Measurements from ENCODE around the gene GINS3. TPM values are rescaled to one million over a fixed set of nuclear protein-coding genes. Genes with fewer than 3 reads are reported as not detected.

Gene GINS3
- total RNA-seq: 10 to 100 TPM; 28.5 to 29.3 TPM

DNA sequence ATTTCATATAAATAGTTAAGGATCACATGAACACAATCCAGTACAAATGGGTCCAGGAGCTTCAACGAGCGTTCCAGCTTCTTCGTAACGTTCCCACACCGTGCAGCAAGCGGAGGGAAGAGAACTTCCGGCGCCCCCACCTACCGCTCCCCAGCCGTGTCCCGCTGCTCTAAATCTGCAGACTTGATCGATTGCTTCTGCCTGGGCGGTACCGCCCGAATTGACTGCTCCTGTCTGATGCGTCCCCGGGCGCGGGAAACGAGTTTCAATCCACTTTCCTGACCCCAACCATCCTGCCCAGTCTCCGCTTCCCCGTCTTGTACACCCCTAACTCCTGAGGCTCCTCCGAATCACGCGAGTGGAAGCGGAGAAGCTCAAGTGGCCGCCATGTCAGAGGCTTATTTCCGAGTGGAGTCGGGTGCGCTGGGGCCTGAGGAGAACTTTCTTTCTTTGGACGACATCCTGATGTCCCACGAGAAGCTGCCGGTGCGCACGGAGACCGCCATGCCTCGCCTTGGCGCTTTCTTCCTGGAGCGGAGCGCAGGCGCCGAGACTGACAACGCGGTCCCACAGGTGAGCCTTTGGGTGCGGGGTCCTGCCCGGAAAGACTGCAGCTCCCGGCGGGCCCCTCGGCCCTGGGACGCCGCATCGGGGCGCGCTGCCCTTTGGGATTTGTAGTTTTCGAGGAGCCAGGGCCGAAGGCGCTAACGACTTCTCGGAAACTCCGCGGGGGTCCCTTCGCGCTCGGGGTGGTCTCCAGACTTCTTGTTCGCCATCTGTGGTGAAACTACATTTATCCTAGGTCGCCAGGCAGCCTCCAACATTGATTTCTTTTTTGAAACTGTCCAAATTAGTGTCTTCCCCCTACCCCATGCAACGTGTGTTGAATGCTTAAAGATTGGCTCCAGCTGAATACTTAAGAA, at the start of gene GINS3:
TSS of gene GINS3 (plus strand) at position 257 of the 923 bp plus-strand sequence. CDS start at position 388, 131 bp downstream.
- H3K27ac Mint-ChIP-seq: peak within 1 kb of the TSS; percentile 99
- peak; percentile 86 for DNase-seq
- peaks cover 9% of the 10 kb centered on the region for H3K9me3 Mint-ChIP-seq
- peak within 1 kb of the TSS; percentile 95 for H3K4me3 Mint-ChIP-seq
- H3K4me1 Mint-ChIP-seq: peaks cover 8% of the 10 kb centered on the region
- H3K27me3 Mint-ChIP-seq: no peaks in the 10 kb centered on the region
- H3K36me3 Mint-ChIP-seq: peaks cover 29% of the 10 kb centered on the region

DNA sequence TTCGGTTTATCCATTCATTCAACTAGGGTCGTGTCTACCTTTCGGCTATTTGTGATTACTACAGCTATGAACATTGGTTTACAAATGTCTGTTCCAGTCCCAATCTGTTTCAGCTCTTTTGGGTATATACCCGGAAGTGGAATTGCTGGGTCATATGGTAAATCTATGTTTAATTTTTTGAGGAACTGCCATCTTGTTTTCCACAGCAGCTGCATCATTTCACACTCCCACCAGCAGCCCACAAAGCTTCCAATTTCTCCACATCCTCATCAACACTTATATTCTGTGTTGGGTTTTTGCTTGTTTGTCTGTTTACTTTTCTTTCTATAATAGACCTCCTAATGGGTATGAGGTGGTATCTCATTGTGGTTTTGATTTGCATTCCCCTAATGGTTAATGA, 48.7 kb upstream of the GINS3 start:
- peaks cover 29% of the 10 kb centered on the region for H3K27me3 Mint-ChIP-seq
- no peaks in the 10 kb centered on the region for H3K4me1 Mint-ChIP-seq
- no peaks in the 10 kb centered on the region for H3K36me3 Mint-ChIP-seq
- H3K9me3 Mint-ChIP-seq: no peaks in the 10 kb centered on the region
- H3K4me3 Mint-ChIP-seq: no peak overlapping the region
- DNase-seq: no peak
- H3K27ac Mint-ChIP-seq: no peak overlapping the region

DNA sequence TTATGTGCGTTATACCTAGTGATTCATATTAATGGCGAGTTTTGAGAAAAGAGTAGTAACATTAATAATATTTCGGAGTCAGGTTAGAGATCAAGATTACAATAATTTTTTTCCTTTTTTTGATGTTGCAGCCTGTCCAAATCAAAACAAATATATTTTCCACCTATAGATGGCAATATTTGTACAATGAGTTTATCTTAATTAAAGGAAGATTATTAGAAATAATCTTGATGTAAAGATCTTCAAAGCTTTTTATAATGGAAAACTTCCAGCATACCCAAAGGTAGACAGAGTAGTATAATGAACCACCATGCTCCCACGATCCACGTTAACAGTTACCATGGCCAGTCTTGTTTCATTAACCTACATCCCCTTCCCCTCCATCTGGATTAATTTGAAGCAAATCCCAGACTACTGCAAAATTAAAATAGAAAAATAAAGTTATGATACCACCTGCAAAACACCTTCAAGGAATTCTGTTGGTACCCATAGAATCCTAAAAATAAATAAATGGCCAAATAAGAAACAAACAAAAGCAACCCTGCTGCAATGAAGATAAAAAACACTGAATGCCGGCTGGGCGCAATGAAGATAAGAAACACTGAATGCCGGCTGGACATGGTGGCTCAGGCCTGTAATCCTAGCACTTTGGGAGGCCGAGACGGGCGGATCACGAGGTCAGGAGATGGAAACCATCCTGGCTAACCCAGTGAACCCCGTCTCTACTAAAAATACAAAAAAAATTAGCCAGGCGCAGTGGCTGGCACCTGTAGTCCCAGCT, 46.5 kb upstream of the GINS3 start:
- no peak for DNase-seq
- H3K27me3 Mint-ChIP-seq: peaks cover 39% of the 10 kb centered on the region
- no peaks in the 10 kb centered on the region for H3K4me1 Mint-ChIP-seq
- H3K4me3 Mint-ChIP-seq: no peak overlapping the region
- no peaks in the 10 kb centered on the region for H3K9me3 Mint-ChIP-seq
- no peaks in the 10 kb centered on the region for H3K36me3 Mint-ChIP-seq
- no peak overlapping the region for H3K27ac Mint-ChIP-seq

GRCh38 chr16:58346831-58347371, 45.4 kb upstream of the GINS3 start:
- H3K4me3 Mint-ChIP-seq: no peak overlapping the region
- H3K27ac Mint-ChIP-seq: no peak overlapping the region
- H3K9me3 Mint-ChIP-seq: no peaks in the 10 kb centered on the region
- no peaks in the 10 kb centered on the region for H3K36me3 Mint-ChIP-seq
- H3K4me1 Mint-ChIP-seq: no peaks in the 10 kb centered on the region
- DNase-seq: no peak
- H3K27me3 Mint-ChIP-seq: peaks cover 39% of the 10 kb centered on the region

GRCh38 chr16:58348986-58349385, 43.3 kb upstream of the GINS3 start:
- Mint-ChIP-seq H3K4me3 (no peak overlapping the region), H3K4me1 (no peaks in the 10 kb centered on the region), H3K27me3 (peaks cover 28% of the 10 kb centered on the region), H3K27ac (no peak overlapping the region), H3K36me3 (no peaks in the 10 kb centered on the region), H3K9me3 (peaks cover 2% of the 10 kb centered on the region)
- DNase-seq: no peak

- H3K9me3 Mint-ChIP-seq: peaks cover 2% of the 10 kb centered on the region
- H3K4me3 Mint-ChIP-seq: no peak overlapping the region
- no peaks in the 10 kb centered on the region for H3K36me3 Mint-ChIP-seq
- no peak overlapping the region for H3K27ac Mint-ChIP-seq
- peaks cover 32% of the 10 kb centered on the region for H3K27me3 Mint-ChIP-seq
- DNase-seq: no peak
- H3K4me1 Mint-ChIP-seq: no peaks in the 10 kb centered on the region
Measured at GRCh38 chr16:58352690-58353089, 39.6 kb upstream of the GINS3 start.

DNA sequence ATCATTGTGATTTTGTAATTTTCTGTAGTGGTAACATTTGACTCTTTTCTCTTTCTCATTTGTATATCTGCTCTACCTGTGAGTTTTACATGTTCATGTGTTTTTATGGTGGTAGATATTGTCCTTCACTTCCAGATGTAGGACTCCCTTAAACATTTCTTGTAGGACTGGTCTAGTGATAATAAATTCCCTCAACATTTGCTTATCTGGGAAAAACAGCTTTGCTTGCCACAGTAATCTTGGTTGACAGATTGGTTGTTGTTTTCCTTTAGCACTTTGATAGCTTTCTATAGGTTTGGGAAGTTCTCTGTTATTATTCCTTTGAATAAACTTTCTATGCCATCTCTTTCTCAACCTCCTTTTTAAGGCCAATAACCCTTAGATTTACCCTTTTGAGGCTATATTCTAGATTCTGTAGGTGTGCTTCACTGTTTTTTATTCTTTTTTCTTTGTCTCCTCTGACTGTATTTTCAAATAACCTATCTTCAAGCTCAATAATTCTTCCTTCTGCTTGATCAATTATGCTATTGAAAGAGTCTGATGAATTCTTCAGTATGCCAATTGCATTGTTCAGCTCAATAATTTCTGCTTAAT, 32.1 kb upstream of the GINS3 start:
- Mint-ChIP-seq H3K4me1 (peaks cover 3% of the 10 kb centered on the region), H3K27ac (no peak overlapping the region), H3K27me3 (peaks cover 24% of the 10 kb centered on the region), H3K4me3 (no peak overlapping the region), H3K36me3 (no peaks in the 10 kb centered on the region), H3K9me3 (peaks cover 22% of the 10 kb centered on the region)
- no peak for DNase-seq

GRCh38 chr16:58361726-58362125, 30.5 kb upstream of the GINS3 start:
- no peak for DNase-seq
- peaks cover 27% of the 10 kb centered on the region for H3K27me3 Mint-ChIP-seq
- H3K4me3 Mint-ChIP-seq: no peak overlapping the region
- peaks cover 22% of the 10 kb centered on the region for H3K9me3 Mint-ChIP-seq
- H3K27ac Mint-ChIP-seq: no peak overlapping the region
- no peaks in the 10 kb centered on the region for H3K36me3 Mint-ChIP-seq
- peaks cover 3% of the 10 kb centered on the region for H3K4me1 Mint-ChIP-seq

DNA sequence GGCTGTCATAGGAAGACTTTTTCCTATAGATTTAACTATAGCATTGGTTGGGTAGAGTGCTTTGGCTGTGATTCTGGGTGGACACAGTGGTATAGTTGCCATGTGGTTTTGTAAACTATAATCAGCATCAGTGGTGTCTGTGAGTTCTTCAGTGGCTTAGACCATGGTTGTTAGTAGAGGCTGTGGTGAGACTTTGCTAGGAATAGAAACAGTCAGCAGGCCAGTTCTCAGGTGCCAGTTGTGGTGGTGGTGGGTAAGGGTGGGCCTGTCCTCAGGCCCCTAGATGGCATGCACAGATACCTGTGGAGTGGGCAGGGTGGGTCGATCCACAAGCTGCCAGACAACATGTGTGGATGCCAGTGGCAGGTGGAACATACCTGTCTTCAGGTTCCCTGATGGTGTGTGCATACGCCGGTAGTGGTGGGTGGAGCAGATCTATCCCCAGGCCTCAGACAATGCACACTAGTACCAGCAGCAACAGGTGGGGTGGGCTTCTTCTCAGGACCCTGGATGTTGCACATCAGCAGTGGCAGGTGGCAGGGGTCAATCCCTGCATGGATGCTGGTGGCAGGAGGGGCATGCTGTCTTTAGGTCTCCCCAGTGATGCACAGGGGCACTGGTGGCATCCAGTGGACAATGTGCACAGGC, 28.4 kb upstream of the GINS3 start:
- H3K27ac Mint-ChIP-seq: no peak overlapping the region
- H3K9me3 Mint-ChIP-seq: peaks cover 18% of the 10 kb centered on the region
- DNase-seq: no peak
- peaks cover 26% of the 10 kb centered on the region for H3K27me3 Mint-ChIP-seq
- no peaks in the 10 kb centered on the region for H3K36me3 Mint-ChIP-seq
- H3K4me3 Mint-ChIP-seq: no peak overlapping the region
- H3K4me1 Mint-ChIP-seq: peaks cover 3% of the 10 kb centered on the region

- no peaks in the 10 kb centered on the region for H3K4me1 Mint-ChIP-seq
- H3K36me3 Mint-ChIP-seq: no peaks in the 10 kb centered on the region
- peaks cover 4% of the 10 kb centered on the region for H3K9me3 Mint-ChIP-seq
- peaks cover 31% of the 10 kb centered on the region for H3K27me3 Mint-ChIP-seq
- DNase-seq: no peak
- no peak overlapping the region for H3K4me3 Mint-ChIP-seq
- no peak overlapping the region for H3K27ac Mint-ChIP-seq
Measured at GRCh38 chr16:58365623-58366022, 26.6 kb upstream of the GINS3 start.

DNA sequence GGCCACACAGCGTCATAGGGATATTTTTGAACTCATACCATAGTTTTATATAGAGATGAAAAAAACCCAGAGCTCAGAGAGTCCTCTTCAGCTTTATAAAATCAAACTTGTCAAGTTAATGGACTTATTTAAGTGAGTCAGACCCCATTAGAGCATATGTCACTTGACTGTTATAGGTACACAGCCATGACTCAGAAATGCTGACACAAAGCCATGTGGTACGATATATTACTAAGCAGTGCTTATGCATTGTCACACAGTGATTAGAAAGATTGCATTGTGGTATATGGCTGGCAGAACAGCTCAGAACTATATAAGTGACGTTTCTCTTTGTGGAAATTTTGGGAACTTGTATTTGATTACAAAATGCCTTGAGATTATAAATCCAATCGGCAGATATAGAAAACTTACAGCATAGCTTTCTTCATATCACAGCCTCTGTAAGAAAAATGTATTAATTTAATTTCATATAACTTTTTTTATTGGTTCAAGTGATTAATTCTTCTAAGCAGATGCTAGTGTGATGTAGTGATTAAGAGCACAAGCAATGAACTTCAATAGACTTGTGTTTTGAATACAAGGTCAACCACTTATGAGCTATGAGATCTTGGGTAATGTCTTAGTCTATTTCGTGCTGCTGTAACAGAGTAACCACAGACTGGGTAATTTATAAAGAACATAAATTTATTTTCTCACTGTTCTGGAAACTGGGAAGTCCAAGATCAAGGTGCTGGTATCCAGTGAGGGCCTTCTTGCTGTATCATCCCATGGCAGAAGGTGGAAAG, 25.8 kb upstream of the GINS3 start:
- Mint-ChIP-seq H3K27me3 (peaks cover 34% of the 10 kb centered on the region), H3K4me1 (no peaks in the 10 kb centered on the region), H3K27ac (no peak overlapping the region), H3K36me3 (no peaks in the 10 kb centered on the region), H3K9me3 (no peaks in the 10 kb centered on the region), H3K4me3 (no peak overlapping the region)
- DNase-seq: no peak

- no peaks in the 10 kb centered on the region for H3K9me3 Mint-ChIP-seq
- DNase-seq: no peak
- no peaks in the 10 kb centered on the region for H3K36me3 Mint-ChIP-seq
- H3K4me3 Mint-ChIP-seq: no peak overlapping the region
- no peak overlapping the region for H3K27ac Mint-ChIP-seq
- peaks cover 40% of the 10 kb centered on the region for H3K27me3 Mint-ChIP-seq
- H3K4me1 Mint-ChIP-seq: no peaks in the 10 kb centered on the region
Measured at GRCh38 chr16:58367252-58367651, 25.0 kb upstream of the GINS3 start.

- H3K27ac Mint-ChIP-seq: no peak overlapping the region
- peaks cover 35% of the 10 kb centered on the region for H3K27me3 Mint-ChIP-seq
- no peak overlapping the region for H3K4me3 Mint-ChIP-seq
- H3K36me3 Mint-ChIP-seq: no peaks in the 10 kb centered on the region
- no peaks in the 10 kb centered on the region for H3K4me1 Mint-ChIP-seq
- DNase-seq: no peak
- no peaks in the 10 kb centered on the region for H3K9me3 Mint-ChIP-seq
Measured at GRCh38 chr16:58371841-58372240, 20.4 kb upstream of the GINS3 start.

GRCh38 chr16:58375386-58375785, 16.9 kb upstream of the GINS3 start:
- Mint-ChIP-seq H3K9me3 (no peaks in the 10 kb centered on the region), H3K4me1 (no peaks in the 10 kb centered on the region), H3K4me3 (no peak overlapping the region), H3K36me3 (no peaks in the 10 kb centered on the region), H3K27ac (no peak overlapping the region), H3K27me3 (peaks cover 18% of the 10 kb centered on the region)
- DNase-seq: no peak

Measured in activated naive CD8-positive, alpha-beta T cell treated with anti-CD3 and anti-CD28 coated beads for 36 hours (primary cell).